Activated naive CD8-positive, alpha-beta T cell (primary cell): Measurements from ENCODE around the gene YTHDC2.

Source experiments
- H3K27ac Mint-ChIP-seq: one replicate; pipeline ENCODE4 v1.8.0; 2021; ENCODE audit warnings: mixed read lengths
- H3K27me3 Mint-ChIP-seq: one replicate; pipeline ENCODE4 v1.8.0; 2021; ENCODE audit warnings: mixed read lengths
- H3K36me3 Mint-ChIP-seq: one replicate; pipeline ENCODE4 v1.8.0; 2021; ENCODE audit warnings: mixed read lengths
- H3K4me1 Mint-ChIP-seq: one replicate; pipeline ENCODE4 v1.8.0; 2021; ENCODE audit warnings: low read depth, mixed read lengths
- H3K4me3 Mint-ChIP-seq: one replicate; pipeline ENCODE4 v1.8.0; 2021; ENCODE audit warnings: mild to moderate bottlenecking, mixed read lengths
- H3K9me3 Mint-ChIP-seq: one replicate; pipeline ENCODE4 v1.8.0; 2021; ENCODE audit warnings: low read depth, mixed read lengths

YTHDC2 gene

DNA sequence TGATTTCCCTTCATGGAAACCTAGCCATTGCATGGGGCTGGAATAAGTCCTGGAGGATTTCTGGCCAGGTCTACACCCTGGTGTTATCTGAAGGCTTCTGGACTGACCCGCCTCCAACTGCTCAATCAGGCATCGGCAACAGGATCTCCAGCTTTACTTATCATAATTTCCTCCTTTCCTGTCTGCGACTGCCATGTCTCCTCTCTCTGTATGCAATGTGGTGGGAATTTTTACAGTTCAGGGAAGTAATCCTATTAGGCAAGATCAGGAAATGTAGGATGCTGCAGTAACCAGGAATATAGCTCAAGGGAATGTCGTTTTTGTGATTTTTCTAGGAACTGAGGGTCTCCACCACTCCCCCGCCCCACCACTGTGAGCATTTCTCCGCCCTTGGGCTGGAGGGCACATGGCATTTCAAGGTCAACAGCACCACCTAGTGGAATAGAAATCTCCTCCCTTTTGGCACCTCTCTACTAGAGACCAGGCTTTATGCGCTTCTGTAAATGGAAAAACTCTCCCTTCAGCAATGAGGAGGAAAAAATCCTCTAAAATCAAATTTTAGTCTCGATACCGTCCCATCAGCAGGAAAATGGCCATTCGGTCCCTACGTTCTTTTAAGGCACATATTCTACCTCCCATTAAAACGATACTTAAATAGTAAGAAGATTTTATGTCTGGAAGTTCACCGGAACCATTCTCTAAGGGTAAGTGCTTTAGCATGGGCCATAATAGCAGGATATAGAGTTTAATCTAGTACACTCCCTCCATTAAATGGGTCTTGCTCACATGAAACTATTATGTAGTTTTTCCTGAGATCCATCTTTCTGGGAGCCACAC lies 93.0 kb downstream of the YTHDC2 start:
- Mint-ChIP-seq H3K27me3 (peaks cover 8% of the 10 kb centered on the region), H3K4me3 (no peak overlapping the region), H3K27ac (no peak overlapping the region), H3K4me1 (no peaks in the 10 kb centered on the region), H3K9me3 (no peaks in the 10 kb centered on the region), H3K36me3 (no peaks in the 10 kb centered on the region)

DNA sequence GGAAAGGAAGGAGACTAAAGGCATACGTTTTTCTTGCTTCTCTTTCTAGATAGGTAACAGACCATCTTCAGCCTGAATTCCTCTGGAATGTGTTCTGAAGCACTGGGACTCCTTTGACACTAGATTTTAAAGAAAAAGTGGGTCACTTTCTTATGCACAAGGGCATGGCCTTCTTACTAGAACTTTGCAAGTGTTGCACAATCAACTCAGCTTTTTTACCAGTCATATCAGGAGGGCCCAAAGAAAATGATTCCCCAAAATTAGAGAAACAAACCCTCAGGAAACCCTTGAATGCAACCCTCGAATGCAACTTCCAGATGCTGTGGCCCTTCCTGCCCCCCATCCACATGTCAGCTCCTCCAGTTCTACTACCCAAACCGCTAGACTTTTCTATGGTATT lies 93.9 kb downstream of the YTHDC2 start:
- Mint-ChIP-seq H3K4me3 (no peak overlapping the region), H3K4me1 (no peaks in the 10 kb centered on the region), H3K27ac (no peak overlapping the region), H3K27me3 (peaks cover 8% of the 10 kb centered on the region), H3K36me3 (no peaks in the 10 kb centered on the region), H3K9me3 (no peaks in the 10 kb centered on the region)

DNA sequence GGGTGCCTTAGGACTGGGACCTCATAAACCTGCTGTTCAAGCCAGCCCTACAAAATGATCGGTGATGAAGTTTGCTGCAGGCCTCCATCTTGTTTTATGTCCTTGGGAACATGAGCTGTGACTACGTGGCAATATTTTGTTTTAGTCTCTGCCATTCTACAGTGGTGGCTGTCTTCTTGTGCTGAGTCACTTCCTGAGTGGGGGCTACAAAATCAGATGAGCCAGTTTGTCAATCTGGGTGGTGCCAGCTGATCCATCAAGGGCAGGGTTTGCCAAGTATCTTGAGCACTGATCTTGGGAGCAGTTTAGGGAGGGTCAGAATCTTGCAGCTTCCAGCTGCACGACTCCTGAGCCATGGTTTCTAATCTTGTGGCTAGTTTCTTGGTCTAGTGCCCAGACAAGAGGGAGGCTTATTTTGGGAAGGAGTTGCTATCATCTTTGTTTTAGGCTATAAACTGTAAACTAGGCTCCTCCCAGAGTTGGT lies 94.7 kb downstream of the YTHDC2 start:
- Mint-ChIP-seq H3K27me3 (peaks cover 10% of the 10 kb centered on the region), H3K4me1 (no peaks in the 10 kb centered on the region), H3K27ac (no peak overlapping the region), H3K4me3 (no peak overlapping the region), H3K9me3 (no peaks in the 10 kb centered on the region), H3K36me3 (no peaks in the 10 kb centered on the region)

DNA sequence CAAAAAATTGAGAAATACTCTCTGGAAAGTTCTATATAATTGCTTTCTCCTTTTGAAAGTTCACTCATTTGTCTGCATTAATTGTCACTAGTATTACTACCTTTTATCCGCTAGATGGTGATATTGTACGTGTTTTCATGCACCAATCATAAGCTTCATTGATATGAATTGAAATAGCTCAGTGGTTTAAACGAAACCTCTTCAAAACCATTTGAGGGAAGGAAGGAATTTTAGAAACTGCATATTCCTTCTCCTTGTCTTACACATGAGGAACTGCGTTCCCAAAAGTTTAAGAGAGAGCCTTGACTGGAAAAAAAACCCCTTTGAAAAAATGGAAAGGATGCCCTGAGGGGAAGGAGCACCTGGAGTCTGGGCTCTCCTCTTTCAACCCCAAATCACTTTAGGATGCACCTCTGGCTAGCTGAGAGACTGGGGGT lies 98.6 kb downstream of the YTHDC2 start:
- Mint-ChIP-seq H3K4me3 (no peak overlapping the region), H3K9me3 (no peaks in the 10 kb centered on the region), H3K27ac (no peak overlapping the region), H3K4me1 (no peaks in the 10 kb centered on the region), H3K36me3 (no peaks in the 10 kb centered on the region), H3K27me3 (peaks cover 5% of the 10 kb centered on the region)

DNA sequence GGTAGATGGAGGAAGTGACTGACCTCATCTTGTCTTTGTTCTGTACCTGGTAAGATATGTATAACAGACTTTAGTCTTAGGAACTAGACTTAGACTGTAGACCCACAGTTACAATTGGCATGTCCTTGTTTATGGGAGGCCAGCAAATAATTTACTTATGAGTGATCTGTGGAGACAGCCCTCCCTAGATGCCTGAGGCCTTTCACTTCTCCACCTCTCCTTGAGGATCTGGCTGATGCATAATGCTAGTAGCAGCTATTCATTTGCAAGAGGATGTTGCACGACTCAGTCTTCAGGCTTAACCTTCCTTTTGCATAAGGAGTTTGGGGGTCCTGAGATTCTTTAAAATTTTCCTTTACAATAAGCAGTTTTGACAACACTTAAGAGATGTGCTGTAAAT lies 100.7 kb downstream of the YTHDC2 start:
- no peaks in the 10 kb centered on the region for H3K36me3 Mint-ChIP-seq
- peaks cover 5% of the 10 kb centered on the region for H3K27me3 Mint-ChIP-seq
- H3K27ac Mint-ChIP-seq = no peak overlapping the region
- no peaks in the 10 kb centered on the region for H3K9me3 Mint-ChIP-seq
- no peak overlapping the region for H3K4me3 Mint-ChIP-seq
- no peaks in the 10 kb centered on the region for H3K4me1 Mint-ChIP-seq

DNA sequence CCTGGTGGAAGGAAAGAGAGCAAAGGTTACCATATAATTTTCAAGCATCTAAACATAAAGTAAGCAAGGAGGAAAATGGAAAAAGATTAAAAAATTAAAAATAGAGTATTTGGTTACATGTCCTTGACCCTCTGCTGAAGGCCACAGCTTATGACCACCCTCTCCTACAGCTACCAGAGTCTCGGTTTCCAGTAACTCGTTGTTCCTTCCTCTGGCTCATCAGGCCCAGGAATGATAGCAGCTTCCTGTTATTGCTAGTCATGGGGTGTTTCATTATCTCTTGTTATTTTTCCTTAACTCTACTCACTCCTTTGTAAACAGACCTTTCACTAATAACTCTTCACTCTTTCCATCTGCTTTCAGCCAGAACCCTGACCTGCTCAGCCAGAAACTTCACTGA lies 102.2 kb downstream of the YTHDC2 start:
- Mint-ChIP-seq H3K36me3 (no peaks in the 10 kb centered on the region), H3K27me3 (peaks cover 5% of the 10 kb centered on the region), H3K4me3 (no peak overlapping the region), H3K27ac (no peak overlapping the region), H3K4me1 (no peaks in the 10 kb centered on the region), H3K9me3 (no peaks in the 10 kb centered on the region)

DNA sequence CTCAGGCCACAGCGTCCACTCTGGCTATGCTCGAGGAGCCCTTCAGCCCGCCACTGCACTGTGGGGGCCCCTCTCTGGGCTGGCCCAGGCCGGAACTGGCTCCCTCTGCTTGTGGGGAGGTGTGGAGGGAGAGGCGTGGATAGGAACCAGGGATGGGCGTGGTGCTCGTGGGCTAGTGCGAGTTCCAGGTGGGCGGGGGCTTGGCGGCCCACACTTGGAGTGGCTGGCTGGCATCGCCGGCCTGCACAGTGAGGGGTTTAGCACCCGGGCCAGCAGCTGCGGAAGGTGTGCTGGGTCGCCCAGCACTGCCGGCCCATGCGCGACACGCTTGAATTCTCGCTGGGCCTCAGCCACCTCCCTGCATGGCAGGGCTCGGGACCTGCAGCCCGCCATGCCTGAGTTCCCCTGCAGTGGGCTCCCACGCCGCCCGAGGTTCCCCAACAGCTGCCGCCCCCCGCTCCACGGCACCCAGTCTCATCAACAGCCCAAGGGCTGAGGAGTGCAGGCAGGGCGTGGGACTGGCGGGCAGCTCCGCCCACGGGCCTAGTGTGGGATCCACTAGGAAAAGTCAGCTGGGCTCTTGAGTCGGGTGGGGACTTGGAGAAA lies 103.8 kb downstream of the YTHDC2 start:
- H3K4me1 Mint-ChIP-seq = no peaks in the 10 kb centered on the region
- H3K27me3 Mint-ChIP-seq = peaks cover 5% of the 10 kb centered on the region
- H3K4me3 Mint-ChIP-seq = no peak overlapping the region
- no peak overlapping the region for H3K27ac Mint-ChIP-seq
- H3K36me3 Mint-ChIP-seq = no peaks in the 10 kb centered on the region
- no peaks in the 10 kb centered on the region for H3K9me3 Mint-ChIP-seq

DNA sequence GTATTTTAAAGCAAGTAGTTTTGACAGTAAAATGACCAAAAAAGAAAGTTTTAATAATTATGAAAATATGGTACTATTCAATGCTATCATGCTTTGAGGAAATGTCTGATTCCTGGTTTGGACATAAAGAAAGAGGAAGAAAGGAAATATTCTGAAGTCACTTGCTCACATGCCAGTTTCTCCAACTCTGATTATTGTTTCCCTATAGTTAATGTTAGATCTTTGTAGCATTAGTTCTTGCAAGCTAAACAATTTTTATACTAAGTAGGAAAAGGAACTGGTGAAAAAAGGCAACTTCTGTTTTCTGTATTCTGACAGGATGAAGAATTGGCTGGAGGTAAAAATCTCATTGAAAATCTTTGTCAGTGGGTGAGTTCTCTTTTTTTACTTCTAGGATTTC lies 119.5 kb downstream of the YTHDC2 start:
- peaks cover 2% of the 10 kb centered on the region for H3K36me3 Mint-ChIP-seq
- H3K9me3 Mint-ChIP-seq = no peaks in the 10 kb centered on the region

DNA sequence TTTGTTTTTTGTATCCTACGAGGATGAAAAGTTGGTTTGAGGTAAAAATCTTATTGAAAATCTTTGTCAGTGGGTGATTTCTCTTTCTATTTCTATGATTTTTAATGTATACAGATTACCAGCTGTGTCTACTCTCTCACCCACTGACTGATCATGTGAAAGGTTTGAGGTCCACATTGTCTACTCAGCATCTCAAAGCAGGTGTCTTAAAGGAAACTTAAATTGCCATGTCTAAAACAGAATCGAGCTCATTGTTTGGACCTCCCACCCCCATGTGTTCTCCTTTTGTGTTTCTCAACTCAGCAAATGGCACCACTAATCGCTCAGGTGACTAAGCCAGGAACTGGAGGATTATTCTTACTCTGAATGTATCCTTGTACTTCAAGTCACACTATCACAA lies 121.5 kb downstream of the YTHDC2 start:
- H3K27ac Mint-ChIP-seq = no peak overlapping the region
- peaks cover 3% of the 10 kb centered on the region for H3K27me3 Mint-ChIP-seq
- H3K4me1 Mint-ChIP-seq = no peaks in the 10 kb centered on the region
- no peaks in the 10 kb centered on the region for H3K9me3 Mint-ChIP-seq
- H3K4me3 Mint-ChIP-seq = no peak overlapping the region
- H3K36me3 Mint-ChIP-seq = peaks cover 5% of the 10 kb centered on the region

More for the DNA sequence above, 119.5 kb downstream of the YTHDC2 start:
- Mint-ChIP-seq H3K27me3 (peaks cover 8% of the 10 kb centered on the region), H3K4me3 (no peak overlapping the region), H3K4me1 (no peaks in the 10 kb centered on the region), H3K27ac (no peak overlapping the region)

DNA sequence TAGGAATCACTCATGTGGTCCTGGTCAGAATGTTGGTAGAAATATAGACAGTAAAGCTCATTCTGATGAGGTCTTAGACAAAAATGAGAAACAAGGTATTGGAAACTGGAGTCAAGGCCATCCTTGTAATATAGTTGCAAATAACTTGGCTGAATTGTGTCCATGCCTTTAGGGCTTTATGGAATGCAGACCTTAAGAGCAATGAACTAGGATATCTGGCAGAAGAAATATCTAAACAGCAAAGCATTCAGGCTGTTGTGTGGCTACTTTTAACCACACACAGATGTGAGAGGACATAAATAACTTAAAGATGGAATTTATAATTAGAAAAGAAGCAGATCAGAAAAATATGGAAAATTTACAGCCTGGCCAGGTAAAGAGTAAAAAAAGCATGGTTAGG lies 128.2 kb downstream of the YTHDC2 start:
- Mint-ChIP-seq H3K36me3 (peaks cover 5% of the 10 kb centered on the region), H3K4me1 (no peaks in the 10 kb centered on the region), H3K27ac (no peak overlapping the region), H3K9me3 (no peaks in the 10 kb centered on the region), H3K27me3 (peaks cover 2% of the 10 kb centered on the region), H3K4me3 (no peak overlapping the region)
